ENCODE data around the gene DNAJC5.

DNA sequence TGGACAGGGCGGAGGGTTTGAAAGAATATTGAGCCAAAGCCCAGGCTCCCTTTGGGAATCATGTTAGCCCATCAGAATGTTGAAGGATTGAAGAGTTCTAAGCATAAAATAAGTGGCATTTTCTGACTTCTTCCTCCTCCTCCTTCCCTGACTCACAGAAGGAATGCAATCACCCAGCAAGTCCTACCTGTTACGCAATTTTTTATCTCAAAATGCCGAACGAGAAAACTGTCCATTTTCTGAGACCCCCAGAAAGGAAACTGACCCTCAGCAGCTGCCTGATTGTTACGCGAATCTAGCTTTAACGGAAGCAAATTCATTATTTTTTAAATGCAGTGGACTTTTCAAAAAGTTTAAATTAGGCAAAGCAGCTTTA, 4.7 kb upstream of the DNAJC5 start:
- TF ChIP-seq, protein P1, sequence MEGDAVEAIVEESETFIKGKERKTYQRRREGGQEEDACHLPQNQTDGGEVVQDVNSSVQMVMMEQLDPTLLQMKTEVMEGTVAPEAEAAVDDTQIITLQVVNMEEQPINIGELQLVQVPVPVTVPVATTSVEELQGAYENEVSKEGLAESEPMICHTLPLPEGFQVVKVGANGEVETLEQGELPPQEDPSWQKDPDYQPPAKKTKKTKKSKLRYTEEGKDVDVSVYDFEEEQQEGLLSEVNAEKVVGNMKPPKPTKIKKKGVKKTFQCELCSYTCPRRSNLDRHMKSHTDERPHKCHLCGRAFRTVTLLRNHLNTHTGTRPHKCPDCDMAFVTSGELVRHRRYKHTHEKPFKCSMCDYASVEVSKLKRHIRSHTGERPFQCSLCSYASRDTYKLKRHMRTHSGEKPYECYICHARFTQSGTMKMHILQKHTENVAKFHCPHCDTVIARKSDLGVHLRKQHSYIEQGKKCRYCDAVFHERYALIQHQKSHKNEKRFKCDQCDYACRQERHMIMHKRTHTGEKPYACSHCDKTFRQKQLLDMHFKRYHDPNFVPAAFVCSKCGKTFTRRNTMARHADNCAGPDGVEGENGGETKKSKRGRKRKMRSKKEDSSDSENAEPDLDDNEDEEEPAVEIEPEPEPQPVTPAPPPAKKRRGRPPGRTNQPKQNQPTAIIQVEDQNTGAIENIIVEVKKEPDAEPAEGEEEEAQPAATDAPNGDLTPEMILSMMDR (IDR thresholded peaks at IDR 0.05; ENCODE audit: insufficient read depth, low read length, poor library complexity, severe bottlenecking), result no peak
- no peak for TF ChIP-seq EZH2phosphoT487 (conservative IDR thresholded peaks at IDR 0.05; ENCODE audit: low read length)

Measured in SU-DHL-6 (cell line).